Upper lobe of left lung (tissue), 6 donors: ENCODE measurements around the gene VDAC2. TPM values are rescaled to one million over a fixed set of nuclear protein-coding genes. Genes with fewer than 3 reads are reported as not detected.

ENCODE experiments used
- ATAC-seq, 2 donors: fragments of 200-7000 bp; cut with Tn5 transposase; one replicate each; pipeline ENCODE4 v1.9.1; 2022; ENCODE audit warnings: mild to moderate bottlenecking in 2 of 2, moderate library complexity in 2 of 2; ENCODE audit not compliant: low FRiP score in 2 of 2
- DNase-seq, 2 donors: peaks; one replicate each; pipeline ENCODE4 v3.0.0-alpha.2; 2019 to 2020
- H3K27ac ChIP-seq, 4 donors: fragments of 200-600 bp; sonication (generic); one replicate each; pipeline ENCODE4 v1.5.1; 2016 to 2019
- H3K27me3 ChIP-seq, 4 donors: fragments of 200-600 bp; sonication (generic); one replicate each; pipeline ENCODE4 v1.5.1; 2017 to 2019
- H3K36me3 ChIP-seq, 4 donors: fragments of 200-600 bp; sonication (generic); one replicate each; pipeline ENCODE4 v1.5.1; 2016 to 2019
- H3K4me1 ChIP-seq, 4 donors: fragments of 200-600 bp; sonication (generic); one replicate each; pipeline ENCODE4 v1.5.1; 2018 to 2019
- H3K4me3 ChIP-seq, 4 donors: fragments of 200-600 bp; sonication (generic); one replicate each; pipeline ENCODE4 v1.5.1; 2017 to 2019; ENCODE audit warnings: mild to moderate bottlenecking in 2 of 4, moderate library complexity in 1 of 4
- H3K9me3 ChIP-seq, 4 donors: fragments of 200-600 bp; sonication (generic); one replicate each; pipeline ENCODE4 v1.5.1; 2018 to 2019
- CTCF ChIP-seq, 6 experiments: fragments of 450-650 bp in 4 of 6; fragments of 200-600 bp in 2 of 6; sonication (generic) in 2 of 6; IDR thresholded peaks; one replicate each; pipeline ENCODE4 v1.5.1; 2016 to 2019; ENCODE audit warnings: antibody characterized with exemption in 6 of 6
- EP300 ChIP-seq, 4 donors: sonication (generic); formaldehyde crosslinking; IDR thresholded peaks; one replicate each; pipeline ENCODE4 v1.5.1; 2017; ENCODE audit warnings: antibody characterized with exemption in 4 of 4, control low read depth in 2 of 4
- POLR2A ChIP-seq, 4 donors: fragments of 450-650 bp; IDR thresholded peaks; one replicate each; pipeline ENCODE4 v1.5.1; 2016 to 2017; ENCODE audit warnings: antibody characterized with exemption in 4 of 4, mild to moderate bottlenecking in 2 of 4
- POLR2AphosphoS5 ChIP-seq, 2 donors: sonication (generic); formaldehyde crosslinking; IDR thresholded peaks; one replicate each; pipeline ENCODE4 v1.5.1; 2017; ENCODE audit warnings: antibody characterized with exemption in 2 of 2
- WGBS, 2 donors: methylation state at CpG; one replicate each; pipeline ENCODE4 v1.1.5; 2017 to 2018; 5-methylcytosine and 5-hydroxymethylcytosine counted together
- total RNA-seq, 6 donors: library from RNA; depleted of rRNA in 4 of 6; stranded (reverse); fragments of >200 nt in 4 of 6; gene quantifications; one replicate each; pipeline versions ENCODE4 v1.1.0 to v1.2.1, GENCODE V29; 2016 to 2021
- donor health status: DM: no; HTN: no; CAD: no; lungs with moderate emphysema.
- donor health status: DM: no; HTN: yes; CAD: no; lungs with severe emphysema.

VDAC2 gene
- total RNA-seq, 6 donors from 2014 or later, result 54.5 to 137 (median 98.8) TPM

GRCh38 chr10:75254739-75255138 lies 44.1 kb downstream of the VDAC2 start:
- no peak for DNase-seq
- WGBS, 2 donors, result 98 to 100% methylated on average over 2 of the region's 2 CpGs
- Histone ChIP-seq H3K27me3 (no peaks in the 10 kb centered on the region), H3K4me1 (no peaks in the 10 kb centered on the region), H3K27ac (no peak overlapping the region), H3K36me3 (no peaks in the 10 kb centered on the region), H3K9me3 (peaks cover 8 to 32% (median 15%) of the 10 kb centered on the region in 4 donors), H3K4me3 (no peak overlapping the region)
- ATAC-seq, result no peak
- TF ChIP-seq EP300 (IDR thresholded peaks at IDR 0.05), result no peak
- TF ChIP-seq POLR2A (IDR thresholded peaks at IDR 0.05), result no peak
- TF ChIP-seq CTCF (IDR thresholded peaks at IDR 0.05), result no peak
- no peak for TF ChIP-seq POLR2AphosphoS5 (IDR thresholded peaks at IDR 0.05)

DNA sequence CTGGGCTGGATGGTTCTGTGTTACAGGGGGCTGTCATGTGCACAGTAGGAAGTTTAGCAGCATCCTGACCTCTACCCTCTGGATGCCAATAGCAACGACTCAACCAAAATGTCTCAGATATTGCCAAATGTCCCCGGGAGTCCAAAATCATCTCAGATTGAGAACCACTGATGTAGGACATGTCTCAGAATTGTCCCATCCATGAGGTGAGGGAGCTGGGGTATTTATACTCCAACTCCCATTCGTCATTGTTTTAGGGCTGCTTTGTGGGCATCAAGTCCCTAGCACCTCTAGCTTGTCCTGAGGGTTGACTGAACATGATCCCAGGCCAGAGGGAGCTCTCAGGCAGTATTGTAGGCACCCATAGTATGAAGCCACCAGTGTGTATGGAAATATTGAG lies 50.4 kb downstream of the VDAC2 start:
- Histone ChIP-seq H3K9me3 (no peaks in the 10 kb centered on the region), H3K4me3 (no peak overlapping the region), H3K36me3 (no peaks in the 10 kb centered on the region), H3K4me1 (peaks cover 0 to 3% (median 0%) of the 10 kb centered on the region in 4 donors), H3K27ac (no peak overlapping the region), H3K27me3 (no peaks in the 10 kb centered on the region)
- no peak for ATAC-seq
- TF ChIP-seq EP300 (IDR thresholded peaks at IDR 0.05), result no peak
- no peak for TF ChIP-seq CTCF (IDR thresholded peaks at IDR 0.05)
- TF ChIP-seq POLR2AphosphoS5 (IDR thresholded peaks at IDR 0.05), result no peak
- no peak for TF ChIP-seq POLR2A (IDR thresholded peaks at IDR 0.05)
- 58 to 100% methylated on average over 3 of the region's 3 CpGs for WGBS, 2 donors
- DNase-seq, result no peak

GRCh38 chr10:75261813-75262705 lies 51.5 kb downstream of the VDAC2 start:
- H3K27me3 ChIP-seq, result no peaks in the 10 kb centered on the region
- TF ChIP-seq POLR2A (IDR thresholded peaks at IDR 0.05) (no peak), CTCF (IDR thresholded peaks at IDR 0.05) (no peak), POLR2AphosphoS5 (IDR thresholded peaks at IDR 0.05) (no peak), EP300 (IDR thresholded peaks at IDR 0.05) (no peak)
- WGBS, 2 donors, result 86 to 89% methylated on average over 21 to 25 of the region's 25 CpGs
- peaks cover 0 to 3% (median 0%) of the 10 kb centered on the region in 4 donors for H3K4me1 ChIP-seq
- H3K36me3 ChIP-seq, result no peaks in the 10 kb centered on the region
- no peak for DNase-seq
- no peaks in the 10 kb centered on the region for H3K9me3 ChIP-seq
- no peak overlapping the region for H3K4me3 ChIP-seq
- no peak overlapping the region for H3K27ac ChIP-seq
- no peak for ATAC-seq

DNA sequence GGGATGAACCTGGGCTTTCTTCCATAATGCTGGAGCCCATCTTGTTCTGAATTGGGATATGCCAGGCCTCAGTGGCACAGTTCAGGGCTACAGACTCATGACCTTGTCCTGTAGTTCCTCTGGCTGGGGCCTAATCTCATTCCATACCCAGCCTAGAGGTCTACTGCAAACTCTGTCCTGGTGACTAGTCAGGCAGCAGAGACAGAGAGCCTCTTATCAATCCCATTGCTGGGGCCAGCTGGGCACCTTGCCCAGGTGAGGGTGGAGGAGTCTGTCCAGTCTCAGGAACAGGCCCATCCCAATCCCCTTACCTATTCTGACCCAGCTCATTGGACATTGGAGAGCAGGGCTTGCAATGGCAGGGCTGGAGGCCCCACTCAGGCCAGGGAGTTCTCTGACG lies 53.2 kb downstream of the VDAC2 start:
- Histone ChIP-seq H3K27ac (no peak overlapping the region), H3K36me3 (no peaks in the 10 kb centered on the region), H3K4me1 (peaks cover 0 to 3% (median 0%) of the 10 kb centered on the region in 4 donors), H3K4me3 (no peak overlapping the region), H3K9me3 (no peaks in the 10 kb centered on the region), H3K27me3 (no peaks in the 10 kb centered on the region)
- TF ChIP-seq POLR2A (IDR thresholded peaks at IDR 0.05) (no peak), CTCF (IDR thresholded peaks at IDR 0.05) (no peak), POLR2AphosphoS5 (IDR thresholded peaks at IDR 0.05) (no peak), EP300 (IDR thresholded peaks at IDR 0.05) (no peak)
- ATAC-seq (no peak), DNase-seq (no peak)
- 92 to 100% methylated on average over 1 of the region's 1 CpG for WGBS, 2 donors
